SH-SY5Y (cell line): Measurements from ENCODE around the gene GLDN.

Experiments
- GATA2 ChIP-seq: IDR thresholded peaks from 2 replicates; pipeline ENCODE4 v1.6.1; 2011; ENCODE audit warnings: mild to moderate bottlenecking, low read depth, low read length
- GATA3 ChIP-seq: IDR thresholded peaks from 2 replicates; pipeline ENCODE4 v1.6.1; 2011; ENCODE audit warnings: low read depth, mild to moderate bottlenecking, low read length, moderate library complexity

DNA sequence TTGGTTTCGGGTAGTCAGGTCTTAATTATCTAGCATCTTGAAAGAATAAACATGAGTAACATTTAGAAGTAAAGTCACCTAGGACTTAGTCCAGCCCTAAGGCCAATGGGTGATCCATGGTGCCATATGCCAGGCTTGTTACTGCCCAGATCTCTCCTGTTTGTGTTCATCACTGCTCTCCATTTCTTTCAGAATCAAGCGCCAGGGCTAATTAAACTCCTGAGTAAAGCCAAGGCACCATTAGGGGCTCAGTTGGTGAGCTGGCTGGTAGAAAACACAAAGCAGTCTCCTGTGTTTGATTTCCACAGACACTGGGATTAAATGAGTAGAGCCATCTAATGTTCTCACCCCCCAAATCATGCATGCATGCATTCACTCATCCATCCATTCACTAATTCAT, 14.4 kb upstream of the GLDN start:
- TF ChIP-seq GATA3 (no peak), GATA2 (no peak)
